OCI-LY1 (cell line): ENCODE measurements around the gene GID8.

ENCODE experiments used
- H2AFZ ChIP-seq: fragments of 200-600 bp; sonication (generic), shearing (Covaris generic); 2 replicates; pipeline ENCODE4 v1.6.0; 2014; ENCODE audit warnings: antibody characterized with exemption, mild to moderate bottlenecking, low read length
- H3F3A ChIP-seq: fragments of 200-600 bp; sonication (generic), shearing (Covaris generic); 2 replicates; pipeline ENCODE4 v1.6.0; 2014; ENCODE audit warnings: mild to moderate bottlenecking, antibody characterized with exemption, low read length, moderate library complexity; ENCODE audit not compliant: insufficient read depth
- H3K27ac ChIP-seq: fragments of 200-600 bp; sonication (generic); 2 replicates; pipeline ENCODE4 v1.5.1; 2014; ENCODE audit warnings: low read length, mixed run types, mild to moderate bottlenecking, low read depth; ENCODE audit not compliant: poor library complexity, severe bottlenecking
- H3K27me3 ChIP-seq: fragments of 200-600 bp; sonication (generic); 2 replicates; pipeline ENCODE4 v1.6.0; 2014; ENCODE audit warnings: antibody characterized with exemption, mild to moderate bottlenecking, low read length, moderate library complexity; ENCODE audit not compliant: insufficient read depth
- H3K36me3 ChIP-seq: fragments of 200-600 bp; sonication (generic); 2 replicates; pipeline ENCODE4 v1.6.1; 2014; ENCODE audit warnings: mild to moderate bottlenecking, antibody characterized with exemption, low read length, moderate library complexity, mixed read lengths; ENCODE audit not compliant: insufficient read depth
- H3K4me1 ChIP-seq: fragments of 200-600 bp; sonication (generic); 2 replicates; pipeline ENCODE4 v1.5.1; 2014; ENCODE audit warnings: mild to moderate bottlenecking, low read length, moderate library complexity; ENCODE audit not compliant: insufficient read depth, severe bottlenecking
- H3K4me2 ChIP-seq: fragments of 200-600 bp; sonication (generic), shearing (Covaris generic); 2 replicates; pipeline ENCODE4 v1.6.1; 2014; ENCODE audit warnings: low read length
- H3K4me3 ChIP-seq: fragments of 200-600 bp; sonication (generic); 2 replicates; pipeline ENCODE4 v1.5.1; 2014; ENCODE audit warnings: low read length, low read depth, mild to moderate bottlenecking, mixed read lengths; ENCODE audit not compliant: poor library complexity, severe bottlenecking
- H3K79me2 ChIP-seq: fragments of 200-600 bp; shearing (Covaris generic); 2 replicates; pipeline ENCODE4 v1.6.1; 2016; ENCODE audit warnings: mixed run types, low read length, mixed read lengths; ENCODE audit not compliant: insufficient read depth
- H3K9ac ChIP-seq: fragments of 200-600 bp; sonication (generic), shearing (Covaris generic); 2 replicates; pipeline ENCODE4 v1.6.1; 2014; ENCODE audit warnings: mild to moderate bottlenecking, low read length, mixed read lengths
- H3K9me2 ChIP-seq: fragments of 200-600 bp; sonication (generic), shearing (Covaris generic); 2 replicates; pipeline ENCODE4 v1.6.1; 2014; ENCODE audit warnings: low read depth, mild to moderate bottlenecking, low read length, mixed read lengths
- H3K9me3 ChIP-seq: fragments of 200-600 bp; shearing (Covaris generic); 2 replicates; pipeline ENCODE4 v1.6.1; 2014; ENCODE audit warnings: low read length, mixed read lengths
- H4K20me1 ChIP-seq: fragments of 200-600 bp; sonication (generic), shearing (Covaris generic); 2 replicates; pipeline ENCODE4 v1.6.0; 2016; ENCODE audit warnings: mild to moderate bottlenecking, low read length; ENCODE audit not compliant: insufficient read depth
- EZH2 ChIP-seq: fragments of 200-600 bp; sonication (generic), shearing (Covaris generic); IDR thresholded peaks from 2 replicates; pipeline ENCODE4 v1.8.0; 2017; ENCODE audit warnings: borderline replicate concordance, mixed run types, mild to moderate bottlenecking, antibody characterized with exemption, low read length, moderate library complexity, mixed read lengths
- TF ChIP-seq, protein P1 (sequence below): fragments of 200-600 bp; sonication (generic), shearing (Covaris generic); IDR thresholded peaks from 2 replicates; pipeline ENCODE4 v1.5.1; 2017; ENCODE audit warnings: mild to moderate bottlenecking, antibody characterized with exemption, low read length, moderate library complexity, mixed read lengths

GID8 gene

DNA sequence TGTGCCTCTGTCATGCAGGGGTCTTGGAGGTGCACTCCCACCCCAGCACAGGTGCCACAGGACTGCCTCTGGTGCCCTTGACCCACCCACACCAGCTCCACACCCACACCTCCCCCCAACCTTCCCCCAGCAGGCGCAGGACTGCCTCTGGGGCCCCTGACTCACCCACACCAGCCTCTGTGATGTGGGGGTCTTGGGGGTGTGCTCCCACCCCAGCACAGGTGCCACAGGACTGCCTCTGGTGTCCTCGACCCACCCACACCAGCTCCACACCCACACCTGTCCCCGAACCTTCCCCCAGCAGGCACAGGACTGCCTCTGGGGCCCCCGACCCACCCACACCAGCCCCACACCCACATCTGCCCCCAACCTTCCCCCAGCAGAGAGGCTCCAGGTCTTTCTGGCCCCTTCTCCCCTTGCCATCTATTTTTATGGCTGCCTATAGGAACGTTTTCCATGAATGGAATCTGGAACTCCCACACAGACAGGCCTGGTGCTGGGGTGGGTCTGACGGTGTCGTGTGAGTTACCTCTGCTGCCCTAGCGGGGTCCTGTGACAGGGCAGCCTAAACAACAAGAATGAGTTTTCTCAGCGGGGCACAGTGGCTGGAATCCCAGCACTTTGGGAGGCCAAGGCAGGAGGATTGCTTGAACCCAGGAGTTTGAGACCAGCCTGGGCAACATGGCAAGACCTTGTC lies 38.0 kb downstream of the GID8 start:
- H3K9me3 ChIP-seq, result no peaks in the 10 kb centered on the region
- H3K4me2 ChIP-seq, result no peak overlapping the region
- no peak overlapping the region for H3K4me3 ChIP-seq
- no peak overlapping the region for H3K9ac ChIP-seq
- no peaks in the 10 kb centered on the region for H4K20me1 ChIP-seq
- H3K27ac ChIP-seq, result no peak overlapping the region
- H3K36me3 ChIP-seq, result no peaks in the 10 kb centered on the region
- H3F3A ChIP-seq, result no peaks in the 10 kb centered on the region
- no peaks in the 10 kb centered on the region for H3K79me2 ChIP-seq
- H3K4me1 ChIP-seq, result peaks cover 12% of the 10 kb centered on the region
- 0 out of 2 replicates have a peak, but pooled peaks cover 13% of the 10 kb centered on the region for H3K27me3 ChIP-seq
- no peaks in the 10 kb centered on the region for H3K9me2 ChIP-seq
- H2AFZ ChIP-seq, result no peak overlapping the region
- TF ChIP-seq EZH2, result no peak
- TF ChIP-seq, protein P1, sequence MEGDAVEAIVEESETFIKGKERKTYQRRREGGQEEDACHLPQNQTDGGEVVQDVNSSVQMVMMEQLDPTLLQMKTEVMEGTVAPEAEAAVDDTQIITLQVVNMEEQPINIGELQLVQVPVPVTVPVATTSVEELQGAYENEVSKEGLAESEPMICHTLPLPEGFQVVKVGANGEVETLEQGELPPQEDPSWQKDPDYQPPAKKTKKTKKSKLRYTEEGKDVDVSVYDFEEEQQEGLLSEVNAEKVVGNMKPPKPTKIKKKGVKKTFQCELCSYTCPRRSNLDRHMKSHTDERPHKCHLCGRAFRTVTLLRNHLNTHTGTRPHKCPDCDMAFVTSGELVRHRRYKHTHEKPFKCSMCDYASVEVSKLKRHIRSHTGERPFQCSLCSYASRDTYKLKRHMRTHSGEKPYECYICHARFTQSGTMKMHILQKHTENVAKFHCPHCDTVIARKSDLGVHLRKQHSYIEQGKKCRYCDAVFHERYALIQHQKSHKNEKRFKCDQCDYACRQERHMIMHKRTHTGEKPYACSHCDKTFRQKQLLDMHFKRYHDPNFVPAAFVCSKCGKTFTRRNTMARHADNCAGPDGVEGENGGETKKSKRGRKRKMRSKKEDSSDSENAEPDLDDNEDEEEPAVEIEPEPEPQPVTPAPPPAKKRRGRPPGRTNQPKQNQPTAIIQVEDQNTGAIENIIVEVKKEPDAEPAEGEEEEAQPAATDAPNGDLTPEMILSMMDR, result no peak

DNA sequence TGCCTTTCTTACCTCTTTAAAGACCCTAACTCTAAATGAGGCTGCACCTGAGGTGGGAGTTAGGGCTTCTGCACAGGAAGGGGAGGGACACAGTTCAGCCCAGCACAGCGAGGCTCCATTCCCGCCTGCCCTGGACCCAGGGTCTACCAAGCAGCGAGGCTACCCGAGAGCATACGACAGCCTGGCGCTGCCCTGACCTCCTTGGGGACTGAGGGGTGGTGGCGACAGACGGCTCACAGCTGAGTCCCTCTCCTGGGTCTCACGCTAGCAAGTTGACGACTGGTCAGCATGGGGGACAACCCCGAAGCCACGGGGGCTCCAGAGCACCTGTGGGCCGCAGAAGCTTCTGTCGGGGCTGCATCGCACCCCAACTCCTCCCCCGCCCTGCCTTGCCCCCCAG lies 38.9 kb downstream of the GID8 start:
- Histone ChIP-seq H3K27me3 (peaks cover 13% of the 10 kb centered on the region; the same call in 1 of the 2 replicates), H3K27ac (no peak overlapping the region), H3K79me2 (no peaks in the 10 kb centered on the region), H2AFZ (no peak overlapping the region), H3K4me1 (peaks cover 12% of the 10 kb centered on the region), H3K4me2 (no peak overlapping the region), H3K36me3 (no peaks in the 10 kb centered on the region), H3F3A (no peaks in the 10 kb centered on the region), H3K9me3 (no peaks in the 10 kb centered on the region), H3K4me3 (no peak overlapping the region), H3K9ac (no peak overlapping the region), H3K9me2 (no peaks in the 10 kb centered on the region), H4K20me1 (no peaks in the 10 kb centered on the region)
- no peak for TF ChIP-seq EZH2
- TF ChIP-seq, protein P1, result no peak

DNA sequence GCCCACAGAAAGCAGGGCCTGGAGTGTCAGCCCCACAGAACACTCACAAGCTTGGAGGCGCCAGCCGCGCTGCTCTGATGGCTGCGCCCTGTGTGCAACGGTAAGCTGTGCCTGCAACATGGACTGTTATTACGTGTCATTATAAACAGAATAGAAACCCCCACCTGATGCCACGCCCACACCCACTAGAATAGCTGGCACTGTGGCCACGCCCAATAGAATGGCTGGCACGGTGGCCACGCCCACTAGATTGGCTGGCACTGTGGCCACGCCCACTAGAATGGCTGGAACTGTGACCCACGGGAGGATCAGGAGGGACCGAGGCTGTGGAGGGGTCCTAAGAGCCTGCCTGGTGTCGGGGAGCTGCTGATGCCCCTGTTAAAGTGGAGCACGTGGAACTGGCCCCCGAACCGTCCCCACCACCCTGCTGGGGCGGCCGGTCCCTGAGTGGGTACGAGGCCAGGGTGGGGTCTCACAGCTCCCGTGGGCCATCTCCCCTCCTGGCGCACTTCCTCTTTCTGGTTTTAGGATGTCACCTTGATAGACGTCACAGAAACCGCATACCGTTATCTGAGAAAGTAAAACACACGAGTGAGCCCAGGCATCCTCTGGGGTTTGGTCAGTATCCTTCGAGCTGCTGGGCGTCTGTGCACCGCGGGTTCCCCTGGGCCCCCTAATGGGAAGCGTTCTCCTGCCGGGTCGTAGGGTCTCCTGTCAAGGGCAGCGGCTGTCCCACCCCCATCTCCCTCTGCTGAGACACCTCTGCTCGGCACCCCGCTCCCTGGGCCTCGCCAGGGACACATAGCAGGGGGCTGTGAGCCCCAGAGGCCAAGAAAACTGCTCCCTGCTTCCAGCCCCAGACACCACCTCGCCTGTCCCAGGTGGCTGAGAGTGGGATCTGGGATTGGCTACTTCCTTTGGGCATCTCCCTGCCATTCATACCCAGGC lies 39.9 kb downstream of the GID8 start:
- TF ChIP-seq EZH2, result no peak
- TF ChIP-seq, protein P1, result no peak
- Histone ChIP-seq H3K9ac (no peak overlapping the region), H3F3A (no peaks in the 10 kb centered on the region), H4K20me1 (no peaks in the 10 kb centered on the region), H3K4me3 (peak overlapping the region; percentile 23), H3K27me3 (peaks cover 11% of the 10 kb centered on the region; the same call in 1 of the 2 replicates), H3K4me2 (peak overlapping the region; percentile 55), H3K27ac (no peak overlapping the region), H3K9me2 (no peaks in the 10 kb centered on the region), H2AFZ (no peak overlapping the region), H3K9me3 (no peaks in the 10 kb centered on the region), H3K4me1 (peaks cover 12% of the 10 kb centered on the region), H3K79me2 (no peaks in the 10 kb centered on the region), H3K36me3 (no peaks in the 10 kb centered on the region)
